Smooth muscle cell of the brain vasculature (primary cell): Measurements from ENCODE around the gene PKDCC.

Experiments used
- DNase-seq: peaks from one replicate; pipeline ENCODE4 v3.0.0-alpha.2; 2012; ENCODE audit warnings: low read depth, low spot score

PKDCC gene, protein sequence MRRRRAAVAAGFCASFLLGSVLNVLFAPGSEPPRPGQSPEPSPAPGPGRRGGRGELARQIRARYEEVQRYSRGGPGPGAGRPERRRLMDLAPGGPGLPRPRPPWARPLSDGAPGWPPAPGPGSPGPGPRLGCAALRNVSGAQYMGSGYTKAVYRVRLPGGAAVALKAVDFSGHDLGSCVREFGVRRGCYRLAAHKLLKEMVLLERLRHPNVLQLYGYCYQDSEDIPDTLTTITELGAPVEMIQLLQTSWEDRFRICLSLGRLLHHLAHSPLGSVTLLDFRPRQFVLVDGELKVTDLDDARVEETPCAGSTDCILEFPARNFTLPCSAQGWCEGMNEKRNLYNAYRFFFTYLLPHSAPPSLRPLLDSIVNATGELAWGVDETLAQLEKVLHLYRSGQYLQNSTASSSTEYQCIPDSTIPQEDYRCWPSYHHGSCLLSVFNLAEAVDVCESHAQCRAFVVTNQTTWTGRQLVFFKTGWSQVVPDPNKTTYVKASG

DNA sequence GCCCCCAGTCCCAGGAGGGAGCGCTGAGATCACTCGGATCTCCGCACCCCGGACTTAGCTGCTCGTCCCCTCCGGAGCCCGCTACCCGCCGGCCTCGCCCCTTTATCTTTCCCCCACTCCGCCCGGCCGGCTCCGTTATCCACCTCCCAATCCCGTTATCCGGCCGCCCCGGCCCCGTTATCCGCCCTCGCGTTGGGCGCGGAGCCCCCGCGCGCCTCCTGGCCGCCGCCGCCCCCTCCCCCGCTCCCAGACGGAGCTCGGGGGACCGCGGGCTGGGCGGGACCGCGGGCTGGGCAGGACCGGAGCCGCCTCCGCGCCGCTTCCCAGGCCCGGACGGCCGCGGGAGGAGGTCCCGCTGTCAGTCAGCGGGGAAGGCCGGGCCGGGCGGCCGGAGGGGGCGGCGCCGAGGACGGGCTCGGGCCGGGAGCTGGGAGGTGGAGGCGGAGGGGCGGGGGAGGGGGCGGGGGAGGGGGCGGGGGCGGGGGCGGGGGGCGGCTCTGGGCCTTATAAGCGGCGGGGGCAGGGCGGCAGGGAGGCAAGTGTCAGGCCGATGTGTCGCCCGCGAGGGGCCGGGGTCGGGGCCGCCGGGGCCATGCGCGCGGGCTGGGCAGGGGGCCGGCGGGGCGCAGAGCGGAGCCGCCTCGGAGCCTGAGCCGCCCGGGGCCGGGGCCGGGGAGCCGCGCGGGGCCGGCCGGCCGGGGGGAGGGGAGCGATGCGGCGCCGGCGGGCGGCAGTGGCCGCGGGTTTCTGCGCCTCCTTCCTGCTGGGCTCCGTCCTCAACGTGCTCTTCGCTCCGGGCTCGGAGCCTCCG, at the start of gene PKDCC:
TSS of gene PKDCC (plus strand) at position 534 of the 811 bp plus-strand sequence. CDS start at position 713, 179 bp downstream.
- peak; percentile 54 for DNase-seq

- DNase-seq = no peak
Observed at GRCh38 chr2:41998186-41999127, 49.4 kb upstream of the PKDCC start.

GRCh38 chr2:41999128-41999480, 48.7 kb upstream of the PKDCC start:
- DNase-seq = no peak

DNA sequence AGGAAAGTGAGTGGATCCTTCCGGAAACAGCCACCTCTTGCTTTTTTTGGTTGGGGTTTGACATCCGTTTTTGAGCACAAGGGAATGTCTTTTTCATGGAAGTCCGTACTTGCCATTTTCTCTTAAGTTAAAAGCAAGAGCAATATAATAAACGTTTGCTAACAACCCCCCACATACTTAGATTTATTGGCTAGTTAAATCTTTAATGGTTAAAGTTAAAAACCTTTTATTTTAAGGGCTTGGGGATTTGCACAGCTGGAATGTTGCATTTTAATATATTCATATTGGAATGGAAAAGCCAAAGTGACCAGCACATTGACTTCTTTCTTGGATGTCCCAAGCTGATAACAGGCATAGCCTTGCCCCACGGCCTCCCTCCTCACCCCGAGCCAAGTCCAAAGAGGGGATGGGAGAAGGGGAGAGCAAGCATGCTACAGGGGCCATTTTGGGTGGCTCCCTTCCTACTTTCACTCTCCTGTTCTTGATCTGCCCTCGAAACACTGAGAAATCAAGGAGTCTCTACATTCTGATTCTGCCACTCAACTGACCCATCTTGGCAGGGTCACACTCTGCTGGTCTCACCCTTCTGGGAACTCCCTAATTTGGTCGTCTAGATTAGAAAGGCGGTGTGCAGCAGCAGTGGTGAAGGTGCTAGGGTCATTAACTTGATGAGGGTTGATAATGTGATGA, 48.1 kb upstream of the PKDCC start:
- no peak for DNase-seq

- no peak for DNase-seq
Observed at GRCh38 chr2:42001711-42002201, 46.1 kb upstream of the PKDCC start.

- no peak for DNase-seq
Observed at GRCh38 chr2:42007551-42007950, 40.3 kb upstream of the PKDCC start.

DNA sequence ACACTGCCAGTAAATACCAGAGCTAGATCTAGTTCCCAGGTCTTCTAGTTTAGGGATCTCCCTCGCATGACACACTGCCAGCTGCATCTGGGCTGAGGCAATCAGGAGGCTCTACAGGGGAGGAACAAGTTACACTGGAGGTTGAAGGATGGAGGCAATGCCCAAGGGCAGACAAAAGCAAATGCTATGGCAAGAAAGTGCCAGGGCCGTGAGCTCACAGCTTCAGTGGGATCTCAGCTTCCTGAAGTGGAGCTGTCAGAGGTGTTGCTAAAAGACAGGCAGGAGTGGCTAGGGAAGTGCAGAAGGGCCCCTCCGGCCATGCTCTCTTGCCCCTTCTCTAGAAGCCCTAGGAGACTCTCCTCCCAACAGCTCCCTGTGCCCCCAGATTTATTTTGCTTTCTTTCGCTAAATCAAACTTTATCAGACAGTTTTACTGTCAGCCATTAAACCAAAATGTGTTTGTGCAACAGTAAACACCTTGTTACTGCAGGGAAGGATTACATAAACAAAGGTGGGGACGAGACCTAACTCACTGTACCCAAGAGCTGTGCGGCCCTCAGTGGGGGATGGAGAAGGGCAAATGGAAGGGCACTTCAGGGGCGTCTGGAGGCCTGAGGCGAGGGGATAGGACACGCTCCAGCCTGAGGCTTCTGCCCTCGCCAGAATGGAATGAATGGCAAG, 39.4 kb upstream of the PKDCC start:
- no peak for DNase-seq

DNA sequence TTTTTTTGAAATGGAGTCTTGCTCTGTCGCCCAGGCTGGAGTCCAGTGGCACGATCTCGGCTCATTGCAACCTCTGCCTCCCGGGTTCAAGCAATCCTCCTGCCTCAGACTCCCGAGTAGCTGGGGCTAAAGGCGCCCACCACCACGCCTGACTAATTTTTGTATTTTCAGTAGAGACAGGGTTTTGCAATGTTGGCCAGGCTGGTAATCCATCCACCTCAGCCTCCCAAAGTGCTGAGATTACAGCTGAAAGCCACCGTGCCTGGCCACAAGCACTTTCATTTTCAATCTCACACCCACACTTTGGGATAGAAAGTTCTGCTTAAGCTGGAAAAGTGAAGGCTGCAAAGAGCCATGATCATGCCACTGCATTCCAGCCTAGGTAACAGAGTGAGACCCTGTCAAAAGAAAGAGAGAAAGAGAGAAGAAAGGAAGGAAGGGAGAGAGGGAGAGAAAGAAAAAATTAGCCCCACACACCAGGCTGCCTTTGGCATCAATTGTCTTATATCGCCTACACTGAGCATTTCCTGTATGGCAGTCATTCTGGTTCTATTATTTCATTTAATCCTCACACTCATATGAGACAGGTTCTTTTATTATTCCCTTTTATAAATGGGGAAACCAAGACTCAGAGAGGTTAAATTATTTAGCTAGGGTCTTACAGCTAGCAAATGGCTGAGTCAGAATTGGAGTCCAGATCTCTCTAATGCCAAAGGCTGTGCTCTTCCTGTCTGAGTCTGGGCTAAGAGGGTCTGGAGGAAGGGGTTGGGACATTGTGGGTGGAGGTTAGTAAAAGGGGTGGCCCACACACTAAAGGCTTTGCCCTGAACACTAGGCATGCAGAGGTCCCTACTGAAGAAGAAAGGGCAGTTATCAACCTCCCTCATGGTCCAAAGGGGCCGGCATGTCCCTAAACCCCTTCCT, 37.9 kb upstream of the PKDCC start:
- DNase-seq = no peak

DNA sequence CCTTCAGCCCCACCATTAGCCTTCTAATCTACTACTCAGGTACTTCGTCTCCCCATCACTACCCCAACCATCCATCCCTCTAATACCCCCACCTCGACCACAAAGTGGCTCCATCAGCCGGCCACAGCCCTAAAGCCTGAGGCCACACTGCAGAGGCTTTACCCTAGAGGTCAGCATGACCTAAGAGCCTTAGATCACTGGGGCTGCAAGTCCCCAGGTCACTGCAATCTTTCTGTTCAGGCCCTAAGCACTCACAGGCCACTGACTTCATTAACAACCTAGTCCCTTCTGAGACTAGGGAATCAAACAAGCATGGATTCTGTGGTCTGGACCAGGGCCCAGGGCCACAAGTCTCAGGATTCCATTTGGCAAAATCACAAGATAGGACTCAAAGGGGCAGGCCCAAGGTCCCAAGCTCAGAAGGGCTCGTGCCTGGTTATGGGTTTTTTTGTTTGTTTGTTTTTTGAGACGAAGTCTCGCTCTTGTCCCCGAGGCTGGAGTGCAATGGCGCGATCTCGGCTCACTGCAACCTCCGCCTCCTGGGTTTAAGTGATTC, 37.0 kb upstream of the PKDCC start:
- no peak for DNase-seq

- DNase-seq = no peak
Observed at GRCh38 chr2:42012137-42012536, 35.7 kb upstream of the PKDCC start.

DNA sequence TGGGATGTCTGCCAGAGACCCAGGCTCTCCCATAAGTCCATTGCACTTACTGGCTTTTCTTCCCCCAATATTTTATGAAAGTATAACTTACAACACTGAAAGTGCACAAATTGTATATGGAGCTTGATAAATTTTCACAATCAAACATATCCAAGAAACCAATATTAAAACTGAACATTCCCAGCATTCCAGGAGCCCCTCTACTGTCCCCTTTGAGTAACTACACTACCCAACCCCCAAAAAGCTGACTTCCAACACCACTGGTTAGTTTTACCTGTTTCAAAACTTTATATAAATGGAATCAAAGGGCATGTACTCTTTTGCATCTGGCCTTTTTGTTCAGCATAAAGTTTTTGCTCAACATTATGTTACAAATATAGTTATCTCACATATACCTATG, 35.2 kb upstream of the PKDCC start:
- no peak for DNase-seq

DNA sequence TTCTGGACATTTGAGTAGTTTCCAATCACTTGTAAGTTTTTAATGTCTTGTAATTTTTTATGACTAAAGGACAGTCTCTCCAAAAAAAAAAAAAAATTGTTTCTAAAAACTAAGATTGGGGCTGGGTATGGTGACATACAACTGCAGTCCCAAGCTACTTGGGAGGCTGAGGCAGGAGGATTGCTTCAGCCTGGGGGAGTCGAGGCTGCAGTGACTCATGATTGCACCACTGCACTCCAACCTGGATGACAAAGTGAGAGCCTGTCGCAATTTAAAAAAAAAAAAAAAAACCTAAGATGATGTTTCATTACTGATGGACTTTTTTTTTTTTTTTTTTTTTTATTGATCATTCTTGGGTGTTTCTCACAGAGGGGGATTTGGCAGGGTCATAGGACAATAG, 34.4 kb upstream of the PKDCC start:
- DNase-seq = no peak

DNA sequence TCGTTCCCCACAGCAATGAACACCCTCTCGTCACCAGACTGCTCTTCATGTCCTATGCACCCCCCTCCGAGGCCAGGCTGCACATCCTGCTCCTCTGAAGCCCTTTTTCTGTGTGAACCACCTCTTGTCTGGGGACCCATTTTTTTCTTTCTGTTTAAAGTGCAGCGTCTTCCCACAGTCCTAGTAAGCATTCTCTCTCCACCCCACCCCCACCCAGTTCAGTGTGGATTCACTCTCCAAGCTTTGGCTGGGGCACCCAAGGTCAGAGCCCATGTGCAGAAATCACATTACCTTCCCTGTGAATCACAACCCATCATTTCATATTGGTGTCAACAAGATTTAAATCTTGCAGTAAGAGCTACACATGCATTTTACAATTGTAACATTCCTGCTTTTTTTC, 26.4 kb upstream of the PKDCC start:
- peak; percentile 40 for DNase-seq

DNA sequence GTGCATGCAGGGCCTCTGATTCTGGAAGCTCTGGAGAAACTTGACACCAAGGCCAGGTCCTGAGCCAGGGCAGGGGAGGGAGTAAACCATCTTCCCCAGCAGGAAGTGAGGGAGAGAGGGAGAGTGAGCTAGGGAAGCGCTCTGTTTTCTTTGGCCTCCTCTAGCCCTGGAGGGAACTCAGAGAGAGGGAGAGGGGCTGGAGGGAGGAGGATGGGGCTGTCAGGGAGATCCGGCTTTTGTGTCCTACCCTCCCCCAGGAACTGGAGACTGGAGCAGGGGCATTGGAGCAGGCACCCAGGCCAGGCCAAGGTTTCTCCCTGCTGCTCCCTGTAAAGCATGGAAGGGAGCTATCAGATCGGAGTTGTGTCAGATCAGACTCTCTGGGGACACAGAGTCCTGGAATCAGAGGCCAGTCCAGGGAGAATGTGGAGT, 22.7 kb upstream of the PKDCC start:
- peak; percentile 77 for DNase-seq

DNA sequence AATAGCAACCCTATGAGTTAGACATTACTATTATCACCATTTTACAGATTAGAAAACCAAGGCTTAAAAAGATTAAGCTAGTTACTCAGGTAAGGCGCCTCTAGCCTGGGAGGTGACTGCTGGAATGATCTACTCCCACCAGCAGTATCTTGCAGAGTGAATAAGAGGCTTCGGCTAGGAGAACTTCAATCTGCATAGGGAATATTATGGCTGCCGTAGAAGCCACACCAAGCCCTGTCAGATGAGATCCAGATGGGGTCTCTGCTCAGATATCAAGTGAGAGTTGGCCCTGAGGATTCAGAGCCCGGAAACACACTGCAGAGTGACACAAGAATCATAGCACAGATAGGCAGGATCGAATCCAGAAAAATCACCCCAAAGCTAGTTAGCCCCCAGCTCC, 21.5 kb upstream of the PKDCC start:
- no peak for DNase-seq

DNA sequence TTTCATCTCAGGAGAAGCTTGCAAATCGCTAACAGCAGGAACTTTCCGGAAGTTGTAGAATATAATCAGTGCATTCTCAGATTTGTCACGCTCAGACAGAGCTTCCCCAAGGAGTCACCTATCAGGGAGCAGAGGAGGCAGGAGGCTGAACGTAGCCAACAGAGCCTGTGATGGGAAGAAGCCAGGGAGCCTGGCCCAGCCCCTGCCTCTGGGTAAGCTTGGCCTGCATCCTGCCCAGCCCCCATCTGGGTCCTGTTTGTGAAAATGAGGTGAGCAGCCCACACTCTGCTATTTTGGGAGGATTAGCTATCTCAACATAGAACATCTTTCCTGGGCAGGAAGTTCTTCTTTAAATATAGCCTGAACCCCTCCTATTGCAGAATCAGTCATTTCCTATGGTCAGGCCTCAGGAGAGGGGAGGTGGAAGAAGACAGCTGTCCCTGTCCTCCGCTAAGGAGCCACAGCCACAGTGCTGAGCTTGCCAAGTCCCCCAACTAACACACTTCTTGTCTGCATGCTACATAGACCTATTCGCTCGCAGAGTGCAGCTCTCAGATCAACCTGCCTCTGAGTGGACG, 19.2 kb upstream of the PKDCC start:
- no peak for DNase-seq

DNA sequence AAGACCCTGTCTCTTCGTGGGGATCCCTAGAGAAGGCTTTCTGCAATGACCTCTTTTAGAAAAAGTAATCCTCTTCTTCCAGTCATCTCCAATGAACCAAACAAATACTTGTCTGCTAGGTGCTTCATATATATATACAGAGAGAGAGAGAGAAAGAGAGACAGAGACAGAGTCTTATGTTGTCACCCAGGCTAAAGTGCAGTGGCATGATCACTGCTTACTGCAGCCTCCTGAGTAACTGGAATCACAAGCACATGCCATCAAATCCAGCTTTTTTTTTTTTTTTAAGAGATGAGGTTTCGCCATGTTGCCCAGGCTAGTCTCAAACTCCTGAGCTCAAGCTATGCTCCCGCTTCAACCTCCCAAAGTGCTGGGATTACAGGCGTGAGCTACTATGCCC, 18.6 kb upstream of the PKDCC start:
- DNase-seq = no peak

DNA sequence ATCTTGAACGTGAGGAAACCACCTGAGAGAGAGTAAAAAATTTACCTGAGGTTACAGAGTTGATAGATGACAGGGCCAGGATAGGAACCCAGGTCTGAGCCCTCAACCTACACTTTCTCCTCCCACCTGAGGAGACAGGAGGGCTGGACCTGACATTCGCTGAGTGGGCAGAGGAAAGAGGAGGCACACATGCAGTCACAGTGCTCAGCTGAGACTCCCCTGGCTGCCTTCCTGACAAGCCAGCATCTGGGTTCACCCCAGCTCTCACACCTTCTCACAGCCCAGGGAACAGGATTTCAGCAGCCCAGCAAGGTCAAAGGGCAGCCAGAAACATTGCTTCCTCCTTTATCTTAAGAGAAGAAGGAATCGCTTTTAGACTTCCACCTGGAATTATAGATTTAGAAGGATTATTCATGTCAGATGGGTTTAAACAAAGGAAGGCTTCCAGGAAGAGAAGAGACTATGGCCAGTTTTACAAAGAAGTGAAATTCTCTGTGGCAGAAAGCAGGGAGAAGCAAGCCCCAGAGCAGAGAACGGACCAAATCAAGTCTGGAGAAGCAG, 18.1 kb upstream of the PKDCC start:
- DNase-seq = no peak
